GM12878 (cell line): ENCODE measurements around the gene UBXN10.

Source experiments
- EP300 ChIP-seq, 2 experiments: fragments of 150-350 bp in 1 of 2; IDR thresholded peaks; 2 replicates each; pipeline ENCODE4 v1.6.1; 2011 to 2012; ENCODE audit warnings: low read depth in 2 of 2, low read length in 2 of 2, borderline replicate concordance in 1 of 2, improper control_type of control experiment in 1 of 2, inconsistent platforms in 1 of 2; ENCODE audit not compliant: control insufficient read depth in 1 of 2
- POLR2A ChIP-seq: IDR thresholded peaks from 2 replicates; pipeline ENCODE4 v1.6.1; 2011; ENCODE audit warnings: low read depth, mild to moderate bottlenecking, low read length
- RUNX3 ChIP-seq: IDR thresholded peaks from 2 replicates; pipeline ENCODE4 v1.6.1; 2012; ENCODE audit warnings: low read length, inconsistent platforms
- SREBF2 ChIP-seq: IDR thresholded peaks from 2 replicates; pipeline ENCODE4 v1.6.1; 2012; ENCODE audit warnings: mild to moderate bottlenecking, low read length
- TF ChIP-seq, protein P1 (sequence below): IDR thresholded peaks from 2 replicates; pipeline ENCODE4 v1.6.1; 2011; ENCODE audit warnings: low read depth, low read length, improper control_type of control experiment, borderline replicate concordance
- TF ChIP-seq, protein P2 (sequence below), 3 experiments: IDR thresholded peaks in 2 of 3; conservative IDR thresholded peaks in 1 of 3; 2 replicates each; pipeline ENCODE4 v1.5.1; 2011; ENCODE audit warnings: low read depth in 3 of 3, low read length in 3 of 3, mild to moderate bottlenecking in 3 of 3, control low read depth in 2 of 3, moderate library complexity in 2 of 3, inconsistent platforms in 1 of 3, mixed read lengths in 1 of 3; ENCODE audit not compliant: control insufficient read depth in 2 of 3, insufficient read depth in 1 of 3; ENCODE audit errors: extremely low read depth in 1 of 3

- TF ChIP-seq, protein P1, sequence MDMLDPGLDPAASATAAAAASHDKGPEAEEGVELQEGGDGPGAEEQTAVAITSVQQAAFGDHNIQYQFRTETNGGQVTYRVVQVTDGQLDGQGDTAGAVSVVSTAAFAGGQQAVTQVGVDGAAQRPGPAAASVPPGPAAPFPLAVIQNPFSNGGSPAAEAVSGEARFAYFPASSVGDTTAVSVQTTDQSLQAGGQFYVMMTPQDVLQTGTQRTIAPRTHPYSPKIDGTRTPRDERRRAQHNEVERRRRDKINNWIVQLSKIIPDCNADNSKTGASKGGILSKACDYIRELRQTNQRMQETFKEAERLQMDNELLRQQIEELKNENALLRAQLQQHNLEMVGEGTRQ: no peak
- TF ChIP-seq EP300 (IDR thresholded peaks at IDR 0.05; ENCODE audit: borderline replicate concordance in 1 of 2, control insufficient read depth in 1 of 2, low read depth in 2 of 2, low read length in 2 of 2): no peak
- no peak for TF ChIP-seq SREBF2
- no peak for TF ChIP-seq POLR2A
- TF ChIP-seq, protein P2, sequence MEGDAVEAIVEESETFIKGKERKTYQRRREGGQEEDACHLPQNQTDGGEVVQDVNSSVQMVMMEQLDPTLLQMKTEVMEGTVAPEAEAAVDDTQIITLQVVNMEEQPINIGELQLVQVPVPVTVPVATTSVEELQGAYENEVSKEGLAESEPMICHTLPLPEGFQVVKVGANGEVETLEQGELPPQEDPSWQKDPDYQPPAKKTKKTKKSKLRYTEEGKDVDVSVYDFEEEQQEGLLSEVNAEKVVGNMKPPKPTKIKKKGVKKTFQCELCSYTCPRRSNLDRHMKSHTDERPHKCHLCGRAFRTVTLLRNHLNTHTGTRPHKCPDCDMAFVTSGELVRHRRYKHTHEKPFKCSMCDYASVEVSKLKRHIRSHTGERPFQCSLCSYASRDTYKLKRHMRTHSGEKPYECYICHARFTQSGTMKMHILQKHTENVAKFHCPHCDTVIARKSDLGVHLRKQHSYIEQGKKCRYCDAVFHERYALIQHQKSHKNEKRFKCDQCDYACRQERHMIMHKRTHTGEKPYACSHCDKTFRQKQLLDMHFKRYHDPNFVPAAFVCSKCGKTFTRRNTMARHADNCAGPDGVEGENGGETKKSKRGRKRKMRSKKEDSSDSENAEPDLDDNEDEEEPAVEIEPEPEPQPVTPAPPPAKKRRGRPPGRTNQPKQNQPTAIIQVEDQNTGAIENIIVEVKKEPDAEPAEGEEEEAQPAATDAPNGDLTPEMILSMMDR (IDR thresholded peaks at IDR 0.05 in 2 of 3, conservative IDR thresholded peaks at IDR 0.05 in 1 of 3; ENCODE audit: control insufficient read depth in 2 of 3, extremely low read depth in 1 of 3, insufficient read depth in 1 of 3, low read depth in 3 of 3, low read length in 3 of 3): no peak
- no peak for TF ChIP-seq RUNX3
Measured at GRCh38 chr1:20198918-20199317, 13.0 kb downstream of the UBXN10 start.
